Stimulated activated CD8-positive, alpha-beta memory T cell treated with anti-CD3 and anti-CD28 coated beads, Interleukin-15, amount 100 ng/mL, for 24 hours (primary cell): ENCODE data around the gene EMC9.
A peak's percentile ranks its signal among the peaks of the same experiment; 100 is the strongest.

ENCODE experiments used
- DNase-seq: peaks from one replicate; pipeline ENCODE4 v3.0.0-alpha.2; 2020; ENCODE audit warnings: low read depth

The EMC9 gene, protein sequence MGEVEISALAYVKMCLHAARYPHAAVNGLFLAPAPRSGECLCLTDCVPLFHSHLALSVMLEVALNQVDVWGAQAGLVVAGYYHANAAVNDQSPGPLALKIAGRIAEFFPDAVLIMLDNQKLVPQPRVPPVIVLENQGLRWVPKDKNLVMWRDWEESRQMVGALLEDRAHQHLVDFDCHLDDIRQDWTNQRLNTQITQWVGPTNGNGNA

DNA sequence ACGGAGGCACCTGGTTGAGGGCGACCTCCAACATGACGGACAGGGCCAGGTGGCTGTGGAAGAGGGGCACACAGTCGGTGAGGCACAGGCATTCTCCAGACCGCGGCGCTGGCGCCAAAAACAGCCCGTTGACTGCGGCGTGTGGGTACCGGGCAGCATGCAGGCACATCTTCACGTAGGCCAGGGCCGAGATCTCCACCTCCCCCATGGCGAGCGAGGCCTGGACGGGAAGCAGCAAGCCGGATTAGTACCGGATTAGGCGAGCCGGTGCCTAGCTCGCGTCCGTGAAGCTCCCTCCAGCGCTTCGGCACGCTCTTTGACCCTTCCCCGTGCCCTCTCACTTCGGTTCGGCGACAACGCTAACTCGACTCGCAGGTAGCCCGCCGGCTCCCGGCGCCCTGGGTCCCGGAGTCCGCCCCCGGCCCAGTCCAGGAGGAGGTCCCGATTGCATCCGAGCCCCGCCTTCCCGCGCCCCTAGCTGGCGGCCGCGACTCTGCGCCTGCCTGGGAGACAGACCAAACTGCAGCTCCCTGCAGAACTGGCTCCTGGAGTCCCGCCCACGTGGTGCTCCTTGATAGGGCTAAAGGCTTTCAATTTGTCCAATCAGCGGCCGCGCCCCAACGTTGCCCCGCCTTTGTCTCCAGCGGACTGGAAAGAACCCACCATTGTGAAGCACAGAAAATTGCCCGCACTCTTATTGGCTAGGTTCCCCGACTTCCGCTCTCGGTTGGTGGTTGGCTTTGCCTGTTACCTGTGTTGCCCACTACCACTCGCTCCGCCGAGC is at the start of gene EMC9:
TSS of gene EMC9 (minus strand) at position 495 of the 784 bp plus-strand sequence. CDS start at position 208, 287 bp downstream.
- DNase-seq: peak; percentile 97

DNA sequence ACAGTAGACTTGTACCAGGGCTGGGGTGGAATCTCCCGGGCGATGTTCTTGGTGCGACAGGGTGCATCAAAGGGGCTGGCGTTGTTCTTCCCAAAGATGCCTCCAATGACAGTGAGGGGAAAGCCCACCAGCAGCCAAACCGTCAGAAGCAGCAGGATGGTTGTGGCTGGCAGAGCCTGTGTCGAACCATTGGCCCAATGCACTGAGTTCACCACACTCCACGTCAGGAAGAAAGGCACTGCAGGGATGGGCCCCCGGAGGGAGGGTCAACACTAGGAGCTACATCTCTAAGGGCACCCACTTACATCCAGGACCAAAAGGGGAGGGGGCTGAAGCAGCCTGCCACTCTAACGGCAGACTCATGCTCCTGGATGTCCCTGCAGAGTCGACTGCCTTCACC is 49.0 kb upstream of the EMC9 start:
- no peak for DNase-seq

DNA sequence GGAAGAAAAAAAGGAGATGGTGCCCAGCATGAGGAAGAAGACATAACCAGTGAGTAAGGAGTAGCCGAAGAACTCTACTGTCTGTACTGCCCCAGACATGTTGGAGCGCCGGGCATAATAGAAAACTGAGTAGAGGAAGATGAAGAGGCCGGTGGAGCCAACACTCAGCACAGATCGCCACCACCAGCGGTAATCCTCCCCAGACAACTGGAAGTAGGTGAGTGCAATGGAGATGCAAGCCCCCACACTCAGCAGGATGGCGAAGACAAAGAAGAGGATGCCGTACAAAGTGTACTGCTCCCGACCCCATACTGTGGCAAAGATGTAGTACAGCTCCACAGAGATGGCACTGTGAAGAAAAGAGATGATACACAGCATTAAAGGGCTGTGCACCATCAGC is 48.1 kb upstream of the EMC9 start:
- no peak for DNase-seq

- DNase-seq: no peak
Observed at GRCh38 chr14:24189059-24189375, 47.6 kb upstream of the EMC9 start.

- DNase-seq: peak; percentile 79
Observed at GRCh38 chr14:24188251-24189058, 47.1 kb upstream of the EMC9 start, which contains the start of gene IPO4. IPO4 (minus strand) TSS chr14:24188816; CDS start chr14:24188787, 29 bp downstream.

DNA sequence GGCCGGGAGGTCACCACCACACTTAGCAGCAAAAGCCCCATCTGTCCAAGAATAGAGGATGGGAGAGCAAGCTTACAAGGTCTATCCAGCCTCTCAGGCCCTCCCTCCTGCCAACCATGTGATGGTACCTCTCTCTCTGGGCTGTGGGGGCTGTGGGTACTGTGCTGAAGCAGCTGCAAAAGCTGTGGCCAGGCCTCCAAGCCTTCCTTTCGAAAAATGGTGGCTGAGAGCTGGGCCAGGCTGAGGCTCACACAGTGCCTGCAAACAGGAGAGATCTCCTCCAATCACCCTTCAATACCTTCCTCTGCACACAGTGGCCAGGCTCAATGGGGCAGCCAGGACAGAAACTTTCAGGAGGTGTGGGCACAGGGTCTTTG is 46.1 kb upstream of the EMC9 start:
- DNase-seq: no peak

DNA sequence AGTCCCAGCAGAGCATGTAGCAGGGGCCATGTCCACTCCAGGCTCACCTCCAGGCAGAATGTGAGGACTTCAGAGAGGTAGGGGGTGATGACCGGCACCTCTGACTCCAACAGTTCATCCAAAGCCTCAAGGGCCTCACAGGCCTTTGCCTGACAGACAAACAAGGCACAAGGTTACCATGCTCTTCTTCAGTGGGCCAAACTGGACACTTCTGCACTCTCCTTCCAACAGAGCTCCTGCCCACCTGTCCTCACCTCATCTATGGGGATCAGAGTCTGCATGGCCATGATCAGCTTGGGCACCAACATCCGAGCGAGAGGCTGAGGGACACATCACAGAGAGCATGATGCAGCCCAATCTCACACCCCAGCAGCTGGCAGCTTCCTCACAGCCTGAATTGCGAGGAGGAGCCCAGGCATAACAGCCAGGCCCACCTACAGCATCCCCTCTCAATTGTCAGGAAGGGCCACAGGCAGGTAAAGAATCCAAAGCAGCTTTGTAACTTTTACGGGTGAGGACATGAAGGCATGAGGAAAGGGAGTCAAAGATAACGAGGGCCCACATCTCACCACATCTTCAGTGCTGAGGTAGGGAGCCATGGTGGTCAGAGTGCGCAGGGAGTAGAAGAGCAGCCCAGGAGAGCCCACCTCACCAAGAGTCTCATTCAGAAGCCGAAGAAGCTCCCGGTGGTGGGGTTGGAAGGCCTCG is 45.6 kb upstream of the EMC9 start:
- DNase-seq: no peak

- no peak for DNase-seq
Observed at GRCh38 chr14:24185741-24186140, 44.4 kb upstream of the EMC9 start.

- DNase-seq: no peak
Observed at GRCh38 chr14:24185026-24185425, 43.6 kb upstream of the EMC9 start.

DNA sequence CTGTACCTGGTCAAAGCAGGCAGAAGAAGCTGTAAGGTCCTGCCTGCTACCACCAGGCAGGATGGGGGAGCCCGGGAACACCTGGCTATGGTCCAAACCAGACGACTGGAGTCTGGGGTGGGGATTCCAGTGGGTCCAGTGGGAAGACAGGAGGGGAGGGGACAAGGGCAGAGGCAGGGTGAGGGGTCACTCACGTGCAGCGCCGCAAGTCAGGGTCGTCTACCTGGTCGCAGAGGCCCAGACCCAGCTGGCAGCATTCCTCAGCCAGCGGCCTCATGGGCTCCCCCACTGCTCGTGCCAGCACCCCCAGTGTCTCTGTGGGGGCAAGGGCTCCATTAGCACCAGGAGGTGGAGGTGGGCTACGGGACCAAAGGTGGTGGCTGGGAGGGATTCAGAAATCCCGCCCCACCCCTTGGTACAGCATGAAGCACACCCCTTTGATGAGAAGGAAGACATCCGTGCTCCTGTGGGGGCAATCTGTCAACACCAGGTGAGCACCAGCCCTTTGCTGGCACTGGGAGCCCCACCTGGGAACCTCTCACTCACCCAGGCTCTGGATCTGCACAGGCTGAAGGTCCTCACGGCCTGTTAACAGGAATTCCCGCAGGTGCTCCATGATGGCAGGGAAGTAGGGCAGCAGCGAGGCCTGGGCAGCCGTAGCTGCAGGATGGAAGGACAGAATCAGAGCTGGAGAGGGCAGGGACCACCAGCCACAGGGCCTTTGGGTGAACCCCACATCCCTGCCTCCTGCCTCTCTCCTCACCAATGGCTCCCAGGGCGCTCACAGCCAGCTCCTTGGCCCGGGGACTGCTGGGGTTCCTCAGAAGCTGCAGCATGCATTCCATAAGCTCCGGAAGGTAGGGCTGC is 42.9 kb upstream of the EMC9 start:
- DNase-seq: no peak

DNA sequence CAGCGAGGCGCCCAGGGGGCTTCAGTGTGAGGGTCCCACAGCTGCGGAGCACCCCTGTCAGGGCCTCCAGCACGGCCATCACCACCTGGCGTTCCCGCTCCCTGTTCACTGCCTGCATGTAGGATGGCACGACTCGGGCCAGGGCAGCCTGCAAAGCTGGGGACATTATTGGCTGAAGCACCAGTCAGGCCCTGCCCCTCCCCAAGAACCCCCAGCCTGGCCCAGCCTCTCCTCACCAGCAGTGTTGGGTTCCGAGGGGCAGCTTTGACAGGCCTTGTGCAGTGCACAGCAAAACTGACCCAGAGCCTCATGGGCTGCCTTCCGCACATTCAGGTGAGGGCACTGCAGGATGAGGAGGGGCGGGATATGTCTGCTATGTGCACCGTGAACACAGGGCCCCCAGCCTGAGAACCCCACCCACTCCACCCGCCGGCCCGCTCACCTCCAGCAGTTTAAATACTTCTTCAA is 41.7 kb upstream of the EMC9 start:
- DNase-seq: no peak

DNA sequence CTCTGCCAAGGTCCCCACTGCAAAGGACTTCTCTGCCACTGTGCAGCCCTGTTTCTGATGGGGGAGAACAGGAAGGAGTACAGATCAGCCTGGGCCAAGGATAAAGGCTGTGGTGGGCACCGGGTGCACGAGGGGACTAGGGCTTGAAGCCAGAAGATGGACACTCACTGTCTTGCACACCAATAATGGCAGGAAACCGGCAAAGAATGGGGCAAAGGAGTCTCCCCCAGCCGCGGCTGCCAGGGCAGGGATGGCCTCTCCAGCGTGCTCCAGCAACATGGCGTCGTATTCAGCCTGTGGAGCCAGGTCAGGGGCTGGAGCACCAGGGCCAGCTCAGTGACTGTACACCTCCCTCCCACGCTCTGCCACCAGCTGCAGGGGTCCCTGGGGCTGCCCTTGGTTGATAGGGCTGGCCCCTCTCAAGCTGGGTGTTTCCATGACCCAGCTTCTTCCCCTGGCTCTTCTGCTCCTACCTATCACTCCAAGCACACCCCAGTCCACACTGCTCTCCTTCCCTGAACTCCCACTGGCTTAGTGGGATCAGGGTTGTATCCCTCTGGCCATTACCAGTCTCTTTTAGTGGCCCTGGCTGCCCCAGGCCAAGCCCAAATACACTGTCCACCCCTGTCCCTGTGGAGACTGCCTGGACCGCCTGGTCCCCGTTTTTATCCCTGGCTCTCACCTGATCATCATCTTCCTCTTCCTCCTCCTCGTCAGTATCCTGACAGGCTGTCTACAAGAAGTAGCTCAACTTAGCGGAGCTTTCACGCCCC is 40.9 kb upstream of the EMC9 start:
- no peak for DNase-seq

DNA sequence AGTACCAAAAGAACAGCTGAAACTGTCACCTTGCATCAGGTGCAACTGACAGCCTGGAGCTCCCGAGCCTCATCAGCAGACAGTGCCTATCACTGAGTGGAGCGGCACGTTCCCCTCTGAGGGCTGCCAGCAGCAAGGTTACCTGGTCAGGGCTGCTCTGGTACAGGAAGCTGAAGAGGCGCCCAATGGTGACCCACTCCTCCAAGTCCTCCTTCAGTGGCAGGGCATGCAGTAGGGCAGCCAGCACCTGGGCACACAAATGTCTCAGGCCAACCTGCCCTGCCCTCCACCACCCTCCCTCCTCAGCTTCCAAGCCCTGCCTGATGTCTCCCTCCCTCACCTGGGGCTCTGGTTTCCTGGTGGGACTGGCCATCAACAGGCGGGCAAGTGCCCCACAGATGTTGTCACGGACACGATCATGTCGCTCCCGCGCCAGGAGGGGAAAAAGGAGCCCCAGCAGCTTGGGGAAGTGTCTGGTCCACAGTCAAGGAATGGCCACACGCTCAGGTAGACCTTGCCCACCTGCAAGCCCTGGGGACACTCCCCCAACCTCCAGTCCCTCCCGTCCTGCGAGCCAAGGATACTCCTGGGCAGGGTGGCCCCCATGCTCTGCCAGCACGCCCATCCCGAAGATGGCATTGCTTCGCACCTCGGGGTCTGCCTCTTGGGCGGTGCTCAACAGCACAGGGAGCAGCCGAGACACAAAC is 40.1 kb upstream of the EMC9 start:
- DNase-seq: no peak

- DNase-seq: no peak
Observed at GRCh38 chr14:24179961-24180796, 38.8 kb upstream of the EMC9 start.

- no peak for DNase-seq
Observed at GRCh38 chr14:24179294-24179960, 38.0 kb upstream of the EMC9 start.

DNA sequence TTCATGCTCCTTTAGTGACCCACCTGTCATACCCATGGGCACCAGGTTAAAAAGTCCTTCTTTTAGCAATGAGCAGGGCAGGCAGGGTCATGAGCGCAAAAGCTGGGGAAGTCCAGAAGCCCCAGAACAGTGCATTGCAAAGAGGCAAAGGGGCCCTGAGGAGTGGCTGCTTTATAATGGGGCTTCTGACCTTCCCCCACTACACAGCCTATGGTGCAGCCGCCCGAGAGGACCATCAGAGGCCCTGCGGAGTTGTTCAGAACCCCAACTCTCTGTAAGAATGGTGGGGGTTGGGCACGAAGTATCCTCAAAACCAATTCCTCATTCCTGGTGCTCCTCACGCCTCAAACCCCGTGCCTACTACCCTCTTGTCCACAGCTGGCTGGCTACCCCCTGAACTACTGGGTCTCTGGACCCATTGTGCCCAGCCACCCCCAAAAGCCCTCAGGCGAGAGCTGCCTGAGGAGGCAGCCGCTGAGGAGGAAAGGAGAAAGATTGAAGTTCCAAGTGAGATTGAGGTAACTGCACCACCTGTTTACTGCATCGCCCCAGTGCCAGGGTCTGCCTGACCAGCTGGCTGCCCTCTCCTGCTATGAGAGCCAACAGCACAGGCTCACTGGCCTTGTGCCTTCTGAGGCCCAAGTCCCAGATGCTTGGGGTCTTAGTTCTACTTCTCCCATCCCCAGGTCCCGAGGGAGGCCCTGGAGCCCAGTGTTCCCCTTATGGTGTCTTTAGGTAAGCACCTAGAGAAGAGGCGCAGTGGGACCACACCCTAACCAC is 37.2 kb upstream of the EMC9 start:
- DNase-seq: no peak

DNA sequence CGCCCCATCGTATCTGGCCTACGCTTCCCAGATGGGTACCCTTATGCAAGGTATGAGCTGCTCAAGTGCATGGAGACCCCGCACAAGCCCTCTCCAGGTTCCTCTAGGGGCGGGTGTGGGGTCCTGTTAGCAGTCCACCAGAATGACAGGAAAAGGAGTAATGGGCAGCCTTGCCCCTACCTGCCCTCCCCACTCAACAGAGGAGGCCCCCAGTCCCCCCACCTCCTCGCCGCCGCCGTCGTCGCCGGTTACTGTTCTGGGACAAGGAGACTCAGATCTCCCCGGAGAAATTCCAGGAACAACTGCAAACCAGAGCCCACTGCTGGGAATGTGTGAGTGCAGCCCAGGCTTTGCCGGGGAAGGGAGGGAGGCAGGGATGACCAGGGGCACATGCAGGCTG is 36.5 kb upstream of the EMC9 start:
- DNase-seq: no peak
